GM19238 (cell line): ENCODE data around the gene VAMP4.

Experiments
- DNase-seq: peaks from one replicate; pipeline ENCODE4 v3.0.0; 2011; ENCODE audit warnings: low spot score; ENCODE audit not compliant: insufficient read length

Gene VAMP4

DNA sequence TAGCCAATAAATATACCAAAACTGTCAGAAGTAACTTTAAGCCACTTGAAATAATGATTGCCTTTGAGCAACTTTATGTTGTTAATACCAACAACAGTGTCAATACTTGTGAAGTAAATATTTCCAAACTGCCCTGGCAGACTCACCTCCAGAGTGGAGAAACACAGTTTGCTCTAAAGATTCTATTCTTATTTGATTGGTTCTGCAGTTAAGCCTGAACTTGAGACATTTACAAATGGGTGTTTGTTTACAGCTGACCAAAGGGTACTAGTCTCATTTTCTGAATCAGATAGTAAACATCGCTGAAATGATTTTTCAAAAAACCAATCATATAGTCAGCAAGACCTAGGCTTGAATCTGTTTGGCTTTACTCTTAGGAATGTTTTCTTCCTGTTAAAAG is 88.1 kb downstream of the VAMP4 start:
- no peak for DNase-seq

- DNase-seq = no peak
Observed at GRCh38 chr1:171652234-171652822, 89.5 kb downstream of the VAMP4 start, which contains the start of gene MYOC. Gene MYOC, minus strand, starts transcription at chr1:171652688. Its CDS starts 77 bp downstream, at chr1:171652611.
